Frontal cortex (tissue), 4 donors: ENCODE data around the gene ANAPC1. TPM values are rescaled to one million over a fixed set of nuclear protein-coding genes. Genes with fewer than 3 reads are reported as not detected.
"Not testable (repeated sequence)": the region's sequence is repeated elsewhere in the genome, so short reads cannot be mapped to it uniquely, and the experiment has no call there.

Experiments used
- DNase-seq, 2 donors: peaks; one replicate each; pipeline ENCODE4 v3.0.0; 2012; ENCODE audit warnings: low spot score in 2 of 2
- FAIRE-seq: peaks from 2 replicates; lab custom pipeline; 2012; peaks lifted over from hg19 to GRCh38; lab: Jason Lieb, UNC
- total RNA-seq: library from RNA; depleted of rRNA; stranded (reverse); fragments of >200 nt; gene quantifications from one replicate; pipeline ENCODE4 v1.2.3, GENCODE V29; 2014
- donor health status: control.
- donor health status: control.
- donor health status: control.

The ANAPC1 gene
- 56.3 TPM for total RNA-seq

- DNase-seq (peak; percentile 73 to 74), FAIRE-seq (no peak)
These were observed at the start of gene ANAPC1 for GRCh38 chr2:111883661-111884591. TSS of gene ANAPC1 (minus strand) at chr2:111884193. CDS start at chr2:111880825, 3,368 bp downstream.

DNA sequence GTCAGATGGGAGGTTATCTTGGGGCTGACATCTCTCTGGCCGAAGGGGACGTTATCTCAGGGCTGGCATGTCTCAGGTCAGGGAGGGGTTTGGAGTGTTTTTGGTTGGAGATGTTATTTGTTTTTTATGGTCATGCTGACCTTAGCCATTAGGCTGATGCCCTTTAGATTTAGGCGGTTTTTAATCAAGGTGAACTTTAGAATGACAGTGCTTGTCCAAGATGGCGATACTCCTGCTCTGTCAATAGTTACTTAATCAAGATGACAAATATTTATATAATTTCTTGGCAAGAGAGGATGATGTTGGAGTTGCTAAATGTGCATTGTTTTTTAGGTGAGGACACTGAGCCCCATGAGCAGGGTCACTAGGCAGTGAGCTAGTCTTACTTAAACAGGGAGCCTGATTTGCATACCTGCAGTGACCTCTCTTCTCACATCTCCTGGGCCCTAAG lies 48.9 kb upstream of the ANAPC1 start:
- no peak for DNase-seq
- FAIRE-seq = no peak

- DNase-seq = no peak
- FAIRE-seq = no peak
These were observed 46.9 kb upstream of the ANAPC1 start for GRCh38 chr2:111930875-111931274.

DNA sequence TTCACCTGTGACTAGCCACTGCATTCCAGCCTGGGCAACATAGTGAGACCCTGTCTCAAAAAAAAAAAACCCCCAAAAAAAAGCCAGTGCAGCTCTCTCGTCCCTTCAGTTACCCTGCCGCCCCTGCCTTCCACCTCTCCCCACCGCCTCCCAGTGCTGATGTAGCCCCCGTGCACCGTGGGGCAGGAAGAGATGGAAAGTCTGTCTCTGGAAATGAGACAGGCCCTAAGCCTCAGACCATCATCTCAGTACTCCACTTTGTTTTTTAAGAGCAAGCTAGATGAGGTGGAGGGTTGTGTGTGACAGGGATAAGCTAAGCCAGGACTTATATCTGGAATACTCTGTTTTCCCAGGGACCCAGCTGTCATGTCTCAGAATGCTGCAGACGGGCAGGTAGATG lies 46.4 kb upstream of the ANAPC1 start:
- no peak for DNase-seq
- no peak for FAIRE-seq

- DNase-seq (no peak), FAIRE-seq (no peak)
These were observed 43.7 kb upstream of the ANAPC1 start for GRCh38 chr2:111927723-111928122.

DNA sequence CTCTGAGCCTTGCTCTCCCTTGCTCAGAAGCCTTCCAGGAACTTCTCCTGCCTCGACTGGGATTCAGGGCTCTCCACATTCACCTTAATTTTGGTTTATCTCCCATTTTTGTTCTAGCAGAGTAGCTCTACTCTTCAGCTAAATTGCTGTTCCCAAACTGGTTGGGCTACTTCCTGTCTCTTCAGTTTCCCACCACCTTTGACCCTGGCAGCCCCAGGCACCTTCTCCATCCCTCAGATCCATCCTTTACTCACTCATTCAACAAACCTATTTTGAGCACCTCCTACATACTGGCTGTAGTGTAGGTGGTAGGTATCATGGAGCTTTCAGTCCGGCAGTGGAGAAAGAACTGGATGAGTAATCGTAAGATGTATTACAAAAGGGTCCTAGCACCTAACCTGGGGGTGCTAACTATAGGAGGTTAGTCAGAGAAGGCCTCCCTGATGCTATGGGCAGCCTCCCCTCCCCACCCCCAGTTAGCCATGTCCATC lies 40.7 kb upstream of the ANAPC1 start:
- no peak for FAIRE-seq
- no peak for DNase-seq

- FAIRE-seq (no peak), DNase-seq (no peak)
These were observed 39.3 kb upstream of the ANAPC1 start for GRCh38 chr2:111923276-111923804.

DNA sequence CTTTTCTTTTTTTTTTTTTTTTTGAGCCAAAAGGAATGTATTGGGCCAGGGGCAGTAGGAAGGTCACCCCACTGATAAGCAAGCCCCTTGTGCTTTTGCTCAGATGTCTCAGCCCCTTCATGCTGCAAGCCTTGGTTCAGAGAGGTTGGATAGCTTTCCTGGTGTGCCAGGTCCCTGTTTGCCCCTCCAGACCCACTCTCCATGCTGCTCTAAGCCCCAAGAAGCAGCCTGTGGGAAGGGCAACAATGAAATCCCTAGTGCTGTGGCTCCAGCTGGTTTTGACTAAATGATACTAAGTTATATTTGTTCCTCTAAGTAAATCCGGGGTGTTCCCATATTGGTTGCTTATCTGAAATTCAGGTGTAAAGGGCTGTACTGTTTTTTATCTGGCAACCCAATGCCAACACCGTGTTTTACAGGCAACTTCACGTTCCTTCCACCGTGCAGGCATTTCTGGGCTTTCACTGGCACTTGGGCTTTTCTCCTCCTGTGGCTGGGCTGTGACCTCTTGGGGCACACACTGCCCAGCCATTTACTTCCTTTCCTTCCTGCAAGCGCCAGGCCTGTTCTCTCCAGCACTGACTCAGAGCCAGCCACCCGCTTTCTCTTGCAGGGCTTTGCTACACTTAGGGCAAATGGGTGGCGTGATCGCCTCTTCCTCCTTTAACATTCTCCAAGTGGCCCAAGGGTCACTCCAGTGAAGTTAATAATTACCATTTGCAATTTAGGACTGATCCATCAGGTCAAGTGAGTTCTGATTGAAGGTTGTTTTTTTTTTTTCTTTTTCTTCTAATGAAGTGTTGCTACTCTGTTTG lies 36.0 kb upstream of the ANAPC1 start:
- DNase-seq (peak in 1 of 2 donors; percentile 25), FAIRE-seq (no peak)

GRCh38 chr2:111919365-111919764 lies 35.4 kb upstream of the ANAPC1 start:
- FAIRE-seq = no peak
- no peak for DNase-seq

DNA sequence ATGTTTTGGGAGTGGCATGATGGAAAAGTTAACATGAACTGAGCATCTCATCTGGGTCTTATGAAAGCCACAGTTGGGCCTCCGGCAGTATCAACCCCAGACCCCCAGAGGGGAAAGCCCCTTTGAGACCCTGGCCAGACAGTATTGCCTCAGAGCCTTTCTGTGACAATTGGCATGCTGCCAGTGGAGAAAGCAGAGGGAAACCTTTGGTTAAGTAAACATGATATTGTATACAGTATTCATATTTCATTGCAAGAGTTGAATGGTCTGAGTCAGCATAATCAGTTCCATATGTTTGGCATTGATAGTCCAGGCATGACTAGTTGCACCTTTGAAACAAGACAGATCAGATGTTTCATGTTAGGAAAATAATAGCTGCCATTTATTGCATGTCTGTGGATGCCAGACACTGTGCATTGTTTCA lies 34.4 kb upstream of the ANAPC1 start:
- no peak for DNase-seq
- no peak for FAIRE-seq

DNA sequence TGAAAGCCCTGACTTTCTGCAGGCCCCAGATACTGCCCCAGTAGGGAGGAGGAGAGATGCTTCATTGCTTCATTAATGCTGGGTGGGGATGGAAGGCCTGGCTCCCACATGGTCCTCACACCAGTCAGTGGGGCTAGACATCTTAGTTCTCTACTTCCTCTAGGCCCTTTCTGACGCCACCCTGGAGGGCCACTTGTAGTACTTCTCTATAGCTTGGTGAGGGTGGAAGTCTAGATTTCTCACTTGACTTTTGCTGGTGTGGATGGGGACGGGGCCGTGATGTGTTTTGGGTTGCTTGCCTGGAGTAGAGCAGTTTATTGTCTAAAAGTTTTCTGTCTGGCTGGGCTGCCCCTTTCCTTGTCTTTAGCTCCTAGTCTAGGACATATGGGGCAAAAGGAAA lies 33.1 kb upstream of the ANAPC1 start:
- no peak for FAIRE-seq
- DNase-seq = no peak

DNA sequence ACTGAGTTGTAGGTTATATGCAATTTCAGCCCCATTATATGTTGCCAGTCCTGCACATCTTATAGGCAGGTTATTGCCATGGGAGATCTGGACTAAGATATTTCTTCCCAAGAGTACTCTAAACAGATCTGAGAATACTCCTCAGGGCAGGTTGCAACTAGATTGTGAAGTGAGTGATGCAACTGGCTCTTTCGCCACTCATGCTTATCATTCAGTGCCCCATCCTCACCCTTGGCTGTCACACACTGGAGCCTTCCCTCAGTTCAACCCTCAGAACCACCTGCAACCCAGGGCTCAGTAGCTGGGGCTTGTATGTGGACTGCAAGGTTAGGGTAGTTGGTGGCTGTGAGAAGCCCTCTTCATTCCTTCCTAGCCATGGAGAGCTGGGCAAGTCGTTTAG lies 28.6 kb upstream of the ANAPC1 start:
- DNase-seq (no peak), FAIRE-seq (no peak)

DNA sequence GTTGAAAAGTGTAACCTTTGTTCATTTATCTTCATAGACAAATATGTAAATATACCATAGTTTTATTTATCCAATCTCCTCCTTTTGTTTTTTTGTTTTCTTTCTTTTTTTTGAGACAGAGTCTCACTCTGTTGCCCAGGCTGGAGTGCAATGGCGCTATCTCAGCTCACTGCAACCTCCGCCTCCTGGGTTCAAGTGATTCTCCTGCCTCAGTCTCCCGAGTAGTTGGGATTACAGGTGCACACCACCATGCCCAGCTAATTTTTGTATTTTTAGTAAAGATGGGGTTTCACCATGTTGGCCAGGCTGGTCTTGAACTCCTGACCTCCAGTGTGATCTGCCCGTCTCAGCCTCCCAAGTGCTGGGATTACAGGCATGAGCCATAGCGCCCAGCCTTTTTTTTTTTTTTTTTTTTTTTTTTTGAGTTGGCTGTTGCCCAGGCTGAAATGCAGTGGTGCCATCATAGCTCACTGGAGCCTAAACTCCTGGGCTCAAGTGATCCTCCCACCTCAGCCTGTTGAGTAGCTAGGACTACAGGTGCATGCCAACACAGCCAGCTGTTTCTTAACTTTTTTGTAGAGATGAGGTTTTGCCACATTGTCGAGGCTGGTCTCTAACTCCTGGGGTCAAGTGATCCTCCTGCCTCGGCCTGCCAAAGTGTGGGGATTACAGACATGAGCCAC lies 27.4 kb upstream of the ANAPC1 start:
- DNase-seq, FAIRE-seq: not testable (repeated sequence)

DNA sequence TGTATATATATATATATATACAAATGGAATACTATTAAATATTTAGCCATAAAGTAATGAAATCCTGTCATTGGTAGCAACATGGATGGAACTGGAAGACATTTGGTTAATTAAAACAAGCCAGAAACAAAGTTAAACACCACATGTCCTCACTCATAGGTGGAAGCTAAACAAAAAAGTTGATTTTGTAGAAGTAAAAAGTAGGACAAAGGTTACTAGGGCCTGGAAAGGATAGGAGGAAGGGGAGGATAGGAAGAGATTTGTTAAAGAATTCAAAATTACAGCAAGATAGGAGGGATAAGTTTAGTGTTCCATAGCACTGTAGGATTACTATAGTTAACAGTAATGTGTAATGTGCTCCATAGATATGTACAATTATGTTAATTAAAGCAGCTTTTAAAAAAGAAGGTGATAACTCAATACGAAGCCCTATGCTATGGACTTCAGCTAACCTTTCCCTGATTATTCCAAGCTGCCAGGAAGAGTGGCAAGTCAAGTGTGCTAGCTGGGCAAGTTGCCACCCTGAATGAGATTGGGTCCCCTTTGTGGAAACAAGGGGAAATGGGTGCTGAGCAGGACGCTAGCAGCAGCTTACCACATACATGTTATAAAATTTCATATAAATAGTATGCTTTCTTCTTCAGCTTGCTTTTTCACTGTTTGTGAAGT lies 26.8 kb upstream of the ANAPC1 start:
- FAIRE-seq (no peak), DNase-seq (no peak)

DNA sequence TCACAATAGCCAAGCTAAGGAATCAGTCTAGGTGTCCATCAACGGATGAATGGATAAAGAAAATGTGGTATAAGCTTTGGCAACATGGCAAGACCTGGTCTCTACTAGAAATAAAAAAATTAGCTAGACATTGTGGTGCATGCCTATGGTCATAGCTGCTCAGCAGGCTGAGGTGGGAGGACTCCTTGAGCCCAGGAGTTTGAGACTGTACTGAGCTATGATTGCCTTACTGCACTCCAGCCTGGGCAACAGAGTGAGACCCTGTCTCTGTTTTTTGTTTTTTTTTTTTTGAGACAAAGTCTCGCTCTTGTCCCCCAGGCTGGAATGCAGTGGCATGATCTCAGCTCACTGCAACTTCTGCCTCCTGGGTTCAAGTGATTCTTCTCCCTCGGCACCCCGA lies 26.0 kb upstream of the ANAPC1 start:
- DNase-seq, FAIRE-seq: not testable (repeated sequence)

DNA sequence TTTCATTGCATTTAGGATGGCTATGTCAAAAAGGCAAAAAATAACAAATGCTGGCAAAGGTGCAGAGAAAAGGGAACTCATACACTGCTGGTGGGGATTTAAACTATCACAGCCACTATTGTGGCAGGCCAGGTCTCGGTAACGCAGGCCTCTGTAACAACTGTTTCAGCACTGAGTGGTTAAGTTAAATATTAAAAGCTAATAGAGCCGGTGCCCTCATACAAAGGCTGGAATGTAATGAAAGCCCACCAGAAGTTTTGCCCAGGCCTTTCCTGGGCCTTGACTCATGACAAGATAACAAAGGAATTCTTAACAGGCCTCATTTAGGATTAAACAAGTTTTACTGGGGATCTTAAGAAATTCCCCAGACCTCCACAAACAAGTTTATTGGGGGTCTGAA lies 25.1 kb upstream of the ANAPC1 start:
- no peak for FAIRE-seq
- DNase-seq = no peak

- FAIRE-seq = no peak
- no peak for DNase-seq
These were observed 24.6 kb upstream of the ANAPC1 start for GRCh38 chr2:111908578-111908977.

DNA sequence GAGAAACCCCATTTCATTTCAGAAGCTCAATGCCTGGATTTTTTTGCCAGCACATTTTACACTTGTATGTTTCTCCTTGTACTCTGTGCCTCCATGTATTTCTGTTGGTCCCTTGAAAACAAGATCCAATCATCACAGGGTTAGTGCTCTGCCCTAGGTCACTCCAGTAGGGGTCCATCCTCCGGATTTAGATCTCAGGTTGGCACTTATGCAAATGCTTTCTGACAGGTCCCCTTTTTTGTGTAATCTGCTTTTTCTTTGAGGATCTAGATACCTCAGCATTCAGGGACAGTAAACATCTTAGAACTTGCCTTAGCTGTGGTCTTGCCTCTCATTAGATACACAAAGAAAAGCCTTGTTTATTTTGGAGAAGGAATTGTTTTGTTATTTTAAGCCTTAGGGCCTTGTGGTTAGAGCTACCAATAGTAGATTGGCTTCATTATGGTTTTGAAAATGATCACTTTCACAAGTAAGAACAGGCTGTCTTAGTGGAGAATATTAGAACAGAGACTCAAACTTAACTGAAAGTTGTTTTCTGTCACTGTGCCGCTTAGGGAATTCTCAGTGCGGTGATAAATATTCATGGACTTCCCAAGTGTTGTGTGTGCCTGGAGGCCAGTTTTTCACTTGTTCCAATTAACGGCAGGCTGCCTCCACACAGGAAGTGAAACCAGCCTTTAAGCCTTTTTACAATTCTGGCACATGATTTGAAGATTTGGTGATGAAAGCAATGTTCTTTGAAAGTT lies 22.2 kb upstream of the ANAPC1 start:
- FAIRE-seq (no peak), DNase-seq (peak in 1 of 2 donors; percentile 26)
